Esophagus squamous epithelium (tissue), 5 donors: ENCODE data around the gene OR4D1. TPM values are rescaled to one million over a fixed set of nuclear protein-coding genes. Genes with fewer than 3 reads are reported as not detected.
"Not testable (repeated sequence)": the region's sequence is repeated elsewhere in the genome, so short reads cannot be mapped to it uniquely, and the experiment has no call there.

Experiments
- DNase-seq: peaks from one replicate; lab custom pipeline; 2025; lab: John Stamatoyannopoulos, UW
- H3K27ac ChIP-seq, 4 donors: fragments of 200-600 bp; sonication (generic); one replicate each; pipeline ENCODE4 v1.5.1; 2016 to 2019; ENCODE audit warnings: mild to moderate bottlenecking in 1 of 4
- H3K27me3 ChIP-seq, 4 donors: fragments of 200-600 bp; sonication (generic); 1 replicate in 3 of 4; 2 replicates in 1 of 4; pipeline versions ENCODE4 v1.5.1 to v1.6.0; 2017 to 2021; ENCODE audit warnings: antibody characterized with exemption in 1 of 4
- H3K36me3 ChIP-seq, 3 donors: fragments of 200-600 bp; sonication (generic); one replicate each; pipeline ENCODE4 v1.5.1; 2016 to 2019
- H3K4me1 ChIP-seq, 3 donors: fragments of 200-600 bp; sonication (generic); one replicate each; pipeline ENCODE4 v1.5.1; 2017 to 2019
- H3K4me3 ChIP-seq, 4 donors: fragments of 200-600 bp; sonication (generic); 1 replicate in 3 of 4; 2 replicates in 1 of 4; pipeline ENCODE4 v1.5.1; 2016 to 2019; ENCODE audit warnings: mild to moderate bottlenecking in 2 of 4, moderate library complexity in 1 of 4
- H3K9me3 ChIP-seq, 3 donors: fragments of 200-600 bp; sonication (generic); one replicate each; pipeline ENCODE4 v1.5.1; 2016 to 2019
- CTCF ChIP-seq, 6 experiments: fragments of 450-650 bp in 4 of 6; fragments of 200-600 bp in 2 of 6; sonication (generic) in 2 of 6; IDR thresholded peaks; one replicate each; pipeline ENCODE4 v1.5.1; 2016 to 2019; ENCODE audit warnings: antibody characterized with exemption in 6 of 6, mild to moderate bottlenecking in 4 of 6, moderate library complexity in 4 of 6
- POLR2A ChIP-seq, 4 donors: fragments of 450-650 bp; IDR thresholded peaks; one replicate each; pipeline ENCODE4 v1.6.1; 2017; ENCODE audit warnings: antibody characterized with exemption in 4 of 4, mild to moderate bottlenecking in 4 of 4, moderate library complexity in 3 of 4
- WGBS, 2 donors: methylation state at CpG; one replicate each; pipeline ENCODE4 v1.1.5; 2018; 5-methylcytosine and 5-hydroxymethylcytosine counted together
- intact Hi-C: fragments of 100-400 bp; cut with DNase I; formaldehyde crosslinking; loops from one replicate; pipeline ENCODE4 v1.15.0; 2022
- total RNA-seq, 4 donors: library from RNA; depleted of rRNA; stranded (reverse); fragments of >200 nt; gene quantifications; one replicate each; pipeline ENCODE4 v1.1.0, GENCODE V29; 2016
- donor health status: DM: yes; HTN: yes; CAD: no.

Gene OR4D1
- total RNA-seq, 4 donors from 2014 or later, result not detected

GRCh38 chr17:58136669-58137279, 11.4 kb upstream of the OR4D1 start:
- TF ChIP-seq CTCF (IDR thresholded peaks at IDR 0.05) (peak in 1 of 6 experiments; percentile 8), POLR2A (IDR thresholded peaks at IDR 0.05) (no peak)
- no peaks in the 10 kb centered on the region for H3K9me3 ChIP-seq
- no peak for DNase-seq
- no peaks in the 10 kb centered on the region for H3K36me3 ChIP-seq
- no peak overlapping the region for H3K4me3 ChIP-seq
- WGBS, 2 donors, result 19 to 31% methylated on average over 8 of the region's 8 CpGs
- no peak overlapping the region for H3K27ac ChIP-seq
- H3K4me1 ChIP-seq, result no peaks in the 10 kb centered on the region
- intact Hi-C loops, result no loop called here
- H3K27me3 ChIP-seq, result peaks cover 0 to 77% (median 0%) of the 10 kb centered on the region in 4 donors

- H3K4me3 ChIP-seq, result no peak overlapping the region
- no peak for DNase-seq
- no peaks in the 10 kb centered on the region for H3K4me1 ChIP-seq
- peaks cover 0 to 21% (median 20%) of the 10 kb centered on the region in 3 donors for H3K9me3 ChIP-seq
- peaks cover 0 to 43% (median 0%) of the 10 kb centered on the region in 4 donors for H3K27me3 ChIP-seq
- no peak for TF ChIP-seq POLR2A (IDR thresholded peaks at IDR 0.05)
- TF ChIP-seq CTCF (IDR thresholded peaks at IDR 0.05), result no peak
- 65 to 85% methylated on average over 5 of the region's 5 CpGs for WGBS, 2 donors
- H3K27ac ChIP-seq, result no peak overlapping the region
- intact Hi-C loops, result no loop called here
- no peaks in the 10 kb centered on the region for H3K36me3 ChIP-seq
Observed at GRCh38 chr17:58141505-58141904, 6.7 kb upstream of the OR4D1 start.

GRCh38 chr17:58143335-58143734, 4.8 kb upstream of the OR4D1 start:
- H3K27ac ChIP-seq, intact Hi-C loops, H3K4me1 ChIP-seq, DNase-seq, H3K36me3 ChIP-seq, H3K4me3 ChIP-seq: not testable (repeated sequence)
- WGBS, 2 donors, result 65 to 67% methylated on average over 1 to 4 of the region's 4 CpGs
- Histone ChIP-seq H3K9me3 (peaks cover 0 to 21% (median 20%) of the 10 kb centered on the region in 3 donors), H3K27me3 (peaks cover 0 to 31% (median 0%) of the 10 kb centered on the region in 4 donors)

GRCh38 chr17:58144801-58145200, 3.4 kb upstream of the OR4D1 start:
- Histone ChIP-seq H3K36me3 (no peaks in the 10 kb centered on the region), H3K9me3 (peaks cover 0 to 21% (median 20%) of the 10 kb centered on the region in 3 donors), H3K27ac (no peak overlapping the region), H3K4me1 (no peaks in the 10 kb centered on the region), H3K27me3 (peaks cover 0 to 31% (median 0%) of the 10 kb centered on the region in 4 donors), H3K4me3 (no peak overlapping the region)
- TF ChIP-seq CTCF (IDR thresholded peaks at IDR 0.05) (no peak), POLR2A (IDR thresholded peaks at IDR 0.05) (no peak)
- intact Hi-C loops, result no loop called here
- DNase-seq, result no peak
- 67 to 70% methylated on average over 1 of the region's 1 CpG for WGBS, 2 donors

GRCh38 chr17:58148609-58149008, 425 bp downstream of the OR4D1 start:
- TF ChIP-seq CTCF (IDR thresholded peaks at IDR 0.05) (no peak), POLR2A (IDR thresholded peaks at IDR 0.05) (no peak)
- WGBS, 2 donors, result 76 to 94% methylated on average over 3 of the region's 3 CpGs
- no peak overlapping the region for H3K27ac ChIP-seq
- no peaks in the 10 kb centered on the region for H3K36me3 ChIP-seq
- intact Hi-C loops, result no loop called here
- H3K9me3 ChIP-seq, result peaks cover 0 to 21% (median 20%) of the 10 kb centered on the region in 3 donors
- no peak overlapping the region for H3K4me3 ChIP-seq
- peaks cover 0 to 42% (median 0%) of the 10 kb centered on the region in 4 donors for H3K27me3 ChIP-seq
- H3K4me1 ChIP-seq, result no peaks in the 10 kb centered on the region
- no peak for DNase-seq
